SK-N-MC (cell line): ENCODE results near the gene GRAMD2B.

Source experiments
- EZH2 ChIP-seq: fragments of 200-600 bp; sonication (generic); IDR thresholded peaks from one replicate; pipeline ENCODE4 v1.6.1; 2017; ENCODE audit warnings: antibody characterized with exemption
- POLR2AphosphoS5 ChIP-seq: IDR thresholded peaks from 2 replicates; pipeline ENCODE4 v1.6.1; 2012; ENCODE audit warnings: mild to moderate bottlenecking, low read depth, low read length, borderline replicate concordance

GRCh38 chr5:126512451-126512850, 89.2 kb downstream of the GRAMD2B start:
- TF ChIP-seq EZH2 = no peak
- no peak for TF ChIP-seq POLR2AphosphoS5
